SK-N-MC (cell line): Measurements from ENCODE around the gene IGSF9B.

Source experiments
- EZH2 ChIP-seq: fragments of 200-600 bp; sonication (generic); IDR thresholded peaks from one replicate; pipeline ENCODE4 v1.6.1; 2017; ENCODE audit warnings: antibody characterized with exemption
- FOXP2 ChIP-seq: optimal IDR thresholded peaks from 2 replicates; pipeline ENCODE3; 2011; ENCODE audit warnings: mild to moderate bottlenecking, moderate library complexity; ENCODE audit not compliant: insufficient read depth; ENCODE audit errors: extremely low read length, control extremely low read depth
- POLR2AphosphoS5 ChIP-seq: IDR thresholded peaks from 2 replicates; pipeline ENCODE4 v1.6.1; 2012; ENCODE audit warnings: mild to moderate bottlenecking, low read depth, low read length, borderline replicate concordance

- TF ChIP-seq POLR2AphosphoS5 (no peak), EZH2 (no peak), FOXP2 (no peak)
Observed at GRCh38 chr11:133966172-133966651, 9.4 kb upstream of the IGSF9B start.
